ENCODE data around the gene C1orf56. TPM values are rescaled to one million over a fixed set of nuclear protein-coding genes. Genes with fewer than 3 reads are reported as not detected.

The C1orf56 gene
- total RNA-seq, 1 experiment from 2014 or later: 0.84 TPM

Other genes starting within 250 kb of the C1orf56 start
- gene CTSK, start 239.5 kb upstream of the C1orf56 start, total RNA-seq (2014; rRNA removed; shearing (Covaris generic); ENCODE audit: low replicate concordance): not detected in 2 replicates
- gene ARNT, start 171.2 kb upstream of the C1orf56 start, total RNA-seq (2014; rRNA removed; shearing (Covaris generic); ENCODE audit: low replicate concordance): 5.8 and 8.5 TPM in 2 replicates
- gene CTXND2, start 160.6 kb upstream of the C1orf56 start, total RNA-seq (2014; rRNA removed; shearing (Covaris generic); ENCODE audit: low replicate concordance): not detected in 2 replicates
- 29.2 and 31.7 TPM in 2 replicates for gene SETDB1, start 121.4 kb upstream of the C1orf56 start, total RNA-seq (2014; rRNA removed; shearing (Covaris generic); ENCODE audit: low replicate concordance)
- gene CERS2, start 72.9 kb upstream of the C1orf56 start, total RNA-seq (2014; rRNA removed; shearing (Covaris generic); ENCODE audit: low replicate concordance): 41.8 and 63.4 TPM in 2 replicates
- 1.2 and 1.3 TPM in 2 replicates for gene ANXA9, start 65.5 kb upstream of the C1orf56 start, total RNA-seq (2014; rRNA removed; shearing (Covaris generic); ENCODE audit: low replicate concordance)
- gene MINDY1, start 40.8 kb upstream of the C1orf56 start, total RNA-seq (2014; rRNA removed; shearing (Covaris generic); ENCODE audit: low replicate concordance): 8.4 and 11.9 TPM in 2 replicates
- gene PRUNE1, start 39.3 kb upstream of the C1orf56 start, total RNA-seq (2014; rRNA removed; shearing (Covaris generic); ENCODE audit: low replicate concordance): 6.9 and 14.4 TPM in 2 replicates
- not detected in 2 replicates for gene BNIPL, start 11.2 kb upstream of the C1orf56 start, total RNA-seq (2014; rRNA removed; shearing (Covaris generic); ENCODE audit: low replicate concordance)
- 47.6 and 54.9 TPM in 2 replicates for gene CDC42SE1, start 11.9 kb downstream of the C1orf56 start, total RNA-seq (2014; rRNA removed; shearing (Covaris generic); ENCODE audit: low replicate concordance)
- gene MLLT11, start 12.6 kb downstream of the C1orf56 start, total RNA-seq (2014; rRNA removed; shearing (Covaris generic); ENCODE audit: low replicate concordance): 19.9 and 28.8 TPM in 2 replicates
- gene GABPB2, start 23.0 kb downstream of the C1orf56 start, total RNA-seq (2014; rRNA removed; shearing (Covaris generic); ENCODE audit: low replicate concordance): 7.7 and 9.2 TPM in 2 replicates
- gene SEMA6C, start 98.9 kb downstream of the C1orf56 start, total RNA-seq (2014; rRNA removed; shearing (Covaris generic); ENCODE audit: low replicate concordance): 1.9 TPM in 1 of 2 replicates, not detected in the other
- not detected in 2 replicates for gene TNFAIP8L2, start 108.9 kb downstream of the C1orf56 start, total RNA-seq (2014; rRNA removed; shearing (Covaris generic); ENCODE audit: low replicate concordance)
- gene LYSMD1, start 118.2 kb downstream of the C1orf56 start, total RNA-seq (2014; rRNA removed; shearing (Covaris generic); ENCODE audit: low replicate concordance): 17.5 and 19.8 TPM in 2 replicates
- 30.4 and 52.3 TPM in 2 replicates for gene SCNM1, start 118.4 kb downstream of the C1orf56 start, total RNA-seq (2014; rRNA removed; shearing (Covaris generic); ENCODE audit: low replicate concordance)
- gene TMOD4, start 128.2 kb downstream of the C1orf56 start, total RNA-seq (2014; rRNA removed; shearing (Covaris generic); ENCODE audit: low replicate concordance): not detected in 2 replicates
- gene VPS72, start 142.4 kb downstream of the C1orf56 start, total RNA-seq (2014; rRNA removed; shearing (Covaris generic); ENCODE audit: low replicate concordance): 98.7 and 126 TPM in 2 replicates
- gene PIP5K1A, start 150.8 kb downstream of the C1orf56 start, total RNA-seq (2014; rRNA removed; shearing (Covaris generic); ENCODE audit: low replicate concordance): 14.0 and 51.9 TPM in 2 replicates
- gene PSMD4, start 207.0 kb downstream of the C1orf56 start, total RNA-seq (2014; rRNA removed; shearing (Covaris generic); ENCODE audit: low replicate concordance): 266 and 273 TPM in 2 replicates
- 10.7 and 19.0 TPM in 2 replicates for gene ZNF687, start 234.5 kb downstream of the C1orf56 start, total RNA-seq (2014; rRNA removed; shearing (Covaris generic); ENCODE audit: low replicate concordance)